Subcutaneous adipose tissue (tissue), 4 donors: Measurements from ENCODE around the gene UBR3. TPM values are rescaled to one million over a fixed set of nuclear protein-coding genes. Genes with fewer than 3 reads are reported as not detected.

ENCODE experiments used
- total RNA-seq, 4 donors: library from RNA; depleted of rRNA; stranded (reverse); fragments of >200 nt; gene quantifications; one replicate each; pipeline ENCODE4 v1.1.0, GENCODE V29; 2016
- TF ChIP-seq, protein P1 (sequence below): fragments of 450-650 bp; IDR thresholded peaks from one replicate; pipeline ENCODE4 v1.5.1; 2016; ENCODE audit warnings: low read depth, mild to moderate bottlenecking, control low read depth, antibody characterized with exemption, moderate library complexity

UBR3 gene
- total RNA-seq, 4 donors from 2014 or later, result 80.7 to 128 (median 101) TPM

DNA sequence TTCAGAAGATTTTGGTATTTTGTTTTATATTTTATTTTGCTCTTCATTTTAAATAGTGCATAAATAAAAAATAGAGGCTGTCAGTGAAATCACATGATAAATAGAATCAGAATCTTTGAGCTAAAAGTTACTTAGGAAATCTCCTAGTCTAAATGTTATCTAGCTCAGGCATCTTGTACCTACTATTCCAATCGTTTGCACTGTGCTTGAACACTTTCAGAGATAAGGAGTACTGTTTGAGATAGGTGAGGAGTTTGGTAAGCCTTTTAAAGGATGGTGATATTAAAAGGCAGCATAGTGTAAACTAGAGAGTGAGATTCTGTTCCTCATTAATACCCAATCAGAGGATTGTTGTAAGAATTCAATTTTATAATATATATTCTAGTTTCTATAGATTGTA, 193.5 kb downstream of the UBR3 start:
- TF ChIP-seq, protein P1, sequence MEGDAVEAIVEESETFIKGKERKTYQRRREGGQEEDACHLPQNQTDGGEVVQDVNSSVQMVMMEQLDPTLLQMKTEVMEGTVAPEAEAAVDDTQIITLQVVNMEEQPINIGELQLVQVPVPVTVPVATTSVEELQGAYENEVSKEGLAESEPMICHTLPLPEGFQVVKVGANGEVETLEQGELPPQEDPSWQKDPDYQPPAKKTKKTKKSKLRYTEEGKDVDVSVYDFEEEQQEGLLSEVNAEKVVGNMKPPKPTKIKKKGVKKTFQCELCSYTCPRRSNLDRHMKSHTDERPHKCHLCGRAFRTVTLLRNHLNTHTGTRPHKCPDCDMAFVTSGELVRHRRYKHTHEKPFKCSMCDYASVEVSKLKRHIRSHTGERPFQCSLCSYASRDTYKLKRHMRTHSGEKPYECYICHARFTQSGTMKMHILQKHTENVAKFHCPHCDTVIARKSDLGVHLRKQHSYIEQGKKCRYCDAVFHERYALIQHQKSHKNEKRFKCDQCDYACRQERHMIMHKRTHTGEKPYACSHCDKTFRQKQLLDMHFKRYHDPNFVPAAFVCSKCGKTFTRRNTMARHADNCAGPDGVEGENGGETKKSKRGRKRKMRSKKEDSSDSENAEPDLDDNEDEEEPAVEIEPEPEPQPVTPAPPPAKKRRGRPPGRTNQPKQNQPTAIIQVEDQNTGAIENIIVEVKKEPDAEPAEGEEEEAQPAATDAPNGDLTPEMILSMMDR, result no peak

- TF ChIP-seq, protein P1, result no peak
These were observed 195.4 kb downstream of the UBR3 start for GRCh38 chr2:170022692-170023091.

- TF ChIP-seq, protein P1, result no peak
These were observed 197.5 kb downstream of the UBR3 start for GRCh38 chr2:170024721-170025120.

- TF ChIP-seq, protein P1, result no peak
These were observed 198.0 kb downstream of the UBR3 start for GRCh38 chr2:170025223-170025622.

GRCh38 chr2:170026361-170026760, 199.1 kb downstream of the UBR3 start:
- TF ChIP-seq, protein P1, result no peak

DNA sequence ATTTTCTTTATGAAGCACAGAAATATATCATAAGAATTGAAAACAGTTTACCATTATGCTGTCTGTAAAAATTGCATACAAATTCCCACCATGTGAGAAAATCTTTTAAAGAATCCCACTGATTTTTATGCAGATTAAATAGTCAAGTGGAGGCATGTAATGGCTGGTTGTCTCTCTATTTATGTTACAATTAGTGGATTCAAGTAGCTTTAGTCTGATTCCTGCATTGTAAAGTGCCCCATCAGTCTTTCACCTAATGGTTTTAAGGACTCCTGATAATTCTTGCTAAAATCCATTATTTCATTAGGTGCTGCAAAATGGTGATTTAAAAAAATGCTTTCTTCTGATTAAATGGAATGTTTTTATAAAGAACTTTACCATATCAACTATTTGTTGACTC, 202.3 kb downstream of the UBR3 start:
- TF ChIP-seq, protein P1, result no peak

DNA sequence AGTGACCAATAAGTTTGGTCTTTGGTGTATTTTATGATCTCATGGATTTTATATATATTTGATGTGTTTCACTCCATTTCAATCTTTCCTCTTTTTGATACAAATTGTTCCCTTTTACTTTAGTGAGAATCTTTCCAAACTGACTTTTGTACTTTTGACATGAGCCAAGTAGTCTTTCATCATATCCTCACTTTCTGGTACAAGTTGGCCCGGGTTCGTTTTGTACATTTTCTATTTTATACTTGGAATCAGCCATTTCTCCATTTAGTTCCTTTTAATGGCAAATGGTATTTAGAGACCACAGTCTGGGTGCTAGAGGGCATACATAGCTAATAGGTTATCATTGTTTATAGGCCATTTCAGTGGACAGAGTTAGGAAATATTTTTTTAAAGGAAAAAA, 202.8 kb downstream of the UBR3 start:
- TF ChIP-seq, protein P1, result no peak
